PC-9 (cell line): Measurements from ENCODE around the gene SRC. TPM values are rescaled to one million over a fixed set of nuclear protein-coding genes. Genes with fewer than 3 reads are reported as not detected.

Experiments
- BruUV-seq: library from RNA; stranded (reverse); fragments of 400-500 nt; replicated peaks from 2 replicates; lab custom pipeline; 2021; lab: Mats Ljungman, UMichigan
- CTCF ChIA-PET: fragments of 300-600 bp; sonication (Branson Sonifier 250); formaldehyde crosslinking; loops from one replicate; lab custom pipeline; 2022; ENCODE audit warnings: antibody characterized with exemption; lab: Charles Lee
- POLR2A ChIA-PET: fragments of 300-600 bp; sonication (Branson Sonifier 250); formaldehyde crosslinking; loops from one replicate; lab custom pipeline; 2022; ENCODE audit warnings: antibody characterized with exemption; ENCODE audit not compliant: unreplicated experiment; lab: Charles Lee
- DNase-seq, 2 experiments: peaks; one replicate each; pipeline versions ENCODE4 v3.0.0 to v3.0.0-alpha.2; 2015 to 2022; ENCODE audit warnings: mixed read lengths in 1 of 2
- H2AFZ ChIP-seq: fragments of 200-600 bp; sonication (generic); 2 replicates; pipeline ENCODE4 v1.8.1; 2017; ENCODE audit warnings: antibody characterized with exemption
- H3F3A ChIP-seq: fragments of 200-600 bp; sonication (generic); 2 replicates; pipeline ENCODE4 v1.8.1; 2017; ENCODE audit warnings: antibody characterized with exemption, mild to moderate bottlenecking, low read depth; ENCODE audit not compliant: insufficient read depth
- H3K27ac ChIP-seq: fragments of 200-600 bp; sonication (generic); 2 replicates; pipeline ENCODE4 v1.6.1; 2016; ENCODE audit warnings: mixed run types
- H3K27me3 ChIP-seq: fragments of 200-600 bp; sonication (generic); 2 replicates; pipeline ENCODE4 v1.6.1; 2016; ENCODE audit warnings: low read depth, mixed run types; ENCODE audit not compliant: insufficient read depth
- H3K36me3 ChIP-seq: fragments of 200-600 bp; sonication (generic); 2 replicates; pipeline ENCODE4 v1.6.1; 2016; ENCODE audit warnings: low read depth, mixed run types
- H3K4me1 ChIP-seq: fragments of 200-600 bp; sonication (generic); replicated peaks from 2 replicates; pipeline ENCODE4 v1.6.1; 2016; ENCODE audit warnings: mixed run types; ENCODE audit not compliant: insufficient read depth
- H3K4me2 ChIP-seq: fragments of 200-600 bp; sonication (generic); 2 replicates; pipeline ENCODE4 v1.6.1; 2017; ENCODE audit warnings: mixed run types
- H3K4me3 ChIP-seq: fragments of 200-600 bp; sonication (generic); 2 replicates; pipeline ENCODE4 v1.6.1; 2016; ENCODE audit warnings: mixed run types
- H3K79me2 ChIP-seq: fragments of 200-600 bp; sonication (generic); 2 replicates; pipeline ENCODE4 v1.6.1; 2017; ENCODE audit warnings: low read depth, mixed run types
- H3K9me2 ChIP-seq: fragments of 200-600 bp; sonication (generic); 2 replicates; pipeline ENCODE4 v1.8.1; 2017; ENCODE audit warnings: mild to moderate bottlenecking; ENCODE audit not compliant: insufficient read depth
- H3K9me3 ChIP-seq: fragments of 200-600 bp; sonication (generic); 2 replicates; pipeline ENCODE4 v1.8.1; 2016; ENCODE audit warnings: low read depth; ENCODE audit not compliant: insufficient read depth
- H4K20me1 ChIP-seq: fragments of 200-600 bp; sonication (generic); 2 replicates; pipeline ENCODE4 v1.8.1; 2017; ENCODE audit not compliant: insufficient read depth
- CTCF ChIP-seq: fragments of 200-600 bp; sonication (generic); conservative IDR thresholded peaks from 2 replicates; pipeline ENCODE4 v1.6.1; 2017; ENCODE audit warnings: mixed run types, antibody characterized with exemption, mild to moderate bottlenecking, moderate library complexity
- EZH2 ChIP-seq: fragments of 200-600 bp; sonication (generic); IDR thresholded peaks from 2 replicates; pipeline ENCODE4 v1.8.0; 2017; ENCODE audit warnings: antibody characterized with exemption, low read depth
- intact Hi-C: fragments of 100-400 bp; cut with micrococcal nuclease; formaldehyde crosslinking; loops from one replicate; pipeline ENCODE4 v1.10.0; 2022; ENCODE audit not compliant: unreplicated experiment
- total RNA-seq: library from RNA; stranded (reverse); gene quantifications from 2 replicates; pipeline ENCODE4 v1.2.3, GENCODE V29; 2021

The SRC gene
- total RNA-seq, 1 experiment from 2014 or later = 58.4 TPM

GRCh38 chr20:37378420-37378784 lies 32.5 kb downstream of the SRC start:
- DNase-seq = no peak
- Histone ChIP-seq H3K4me3 (no peak overlapping the region), H3K27ac (peak overlapping the region; percentile 60), H3K4me2 (no peak overlapping the region), H2AFZ (no peak overlapping the region), H3K36me3 (no peaks in the 10 kb centered on the region), H4K20me1 (no peaks in the 10 kb centered on the region), H3F3A (peaks cover 18% of the 10 kb centered on the region; the same call in 1 of the 2 replicates), H3K4me1 (peaks cover 21% of the 10 kb centered on the region), H3K9me2 (no peaks in the 10 kb centered on the region), H3K79me2 (no peaks in the 10 kb centered on the region), H3K9me3 (no peaks in the 10 kb centered on the region), H3K27me3 (no peaks in the 10 kb centered on the region)
- BruUV-seq = no TSS peak
- ChIA-PET CTCF (interaction anchor here (0.6 kb wide), 1 partner anchor 70 kb away, joined by 3 read pairs; no protein-coding TSS in a partner anchor), POLR2A (interaction anchor here (0.6 to 0.7 kb wide), 2 partner anchors 33 to 90 kb away, joined by 3 to 4 read pairs; no protein-coding TSS in a partner anchor)
- intact Hi-C loops = loop anchor here (2.0 kb wide), 1 partner anchor 90 kb away; the partner anchor contains the start of gene MANBAL
- TF ChIP-seq CTCF = no peak
- no peak for TF ChIP-seq EZH2

GRCh38 chr20:37378785-37379598 lies 33.1 kb downstream of the SRC start:
- H4K20me1 ChIP-seq = no peaks in the 10 kb centered on the region
- CTCF ChIA-PET = interaction anchor here (0.6 kb wide), 1 partner anchor 92 kb away, joined by 15 read pairs; no protein-coding TSS in a partner anchor
- POLR2A ChIA-PET = interaction anchor here (0.7 to 1.0 kb wide), 2 partner anchors 33 to 91 kb away, joined by 3 to 6 read pairs; partner anchors contain the start of gene SRC
- H2AFZ ChIP-seq = no peak overlapping the region
- no peak overlapping the region for H3K4me3 ChIP-seq
- no peak overlapping the region for H3K4me2 ChIP-seq
- H3K4me1 ChIP-seq = peaks cover 21% of the 10 kb centered on the region
- H3K27me3 ChIP-seq = no peaks in the 10 kb centered on the region
- TF ChIP-seq EZH2 (no peak), CTCF (no peak)
- DNase-seq = peak in 1 of 2 experiments; percentile 72
- H3K9me3 ChIP-seq = no peaks in the 10 kb centered on the region
- H3F3A ChIP-seq = peaks cover 20% of the 10 kb centered on the region; the same call in 1 of the 2 replicates
- H3K27ac ChIP-seq = peak overlapping the region; percentile 60
- intact Hi-C loops = loop anchor here (2.0 kb wide), 1 partner anchor 90 kb away; the partner anchor contains the start of gene MANBAL
- no peaks in the 10 kb centered on the region for H3K36me3 ChIP-seq
- H3K79me2 ChIP-seq = no peaks in the 10 kb centered on the region
- BruUV-seq = TSS peak; percentile 71
- no peaks in the 10 kb centered on the region for H3K9me2 ChIP-seq

- Histone ChIP-seq H3K4me1 (peaks cover 21% of the 10 kb centered on the region), H3K27me3 (no peaks in the 10 kb centered on the region), H3K27ac (peak overlapping the region; percentile 60; the same call in 1 of the 2 replicates), H3K9me2 (no peaks in the 10 kb centered on the region), H3K4me3 (no peak overlapping the region), H4K20me1 (0 out of 2 replicates have a peak, but pooled peaks cover 3% of the 10 kb centered on the region), H2AFZ (no peak overlapping the region), H3K9me3 (no peaks in the 10 kb centered on the region), H3F3A (peaks cover 20% of the 10 kb centered on the region; the same call in 1 of the 2 replicates), H3K4me2 (no peak overlapping the region), H3K79me2 (no peaks in the 10 kb centered on the region), H3K36me3 (no peaks in the 10 kb centered on the region)
- peak in 1 of 2 experiments; percentile 47 for DNase-seq
- intact Hi-C loops = loop anchor here (2.0 to 5.0 kb wide), 2 partner anchors 91 to 147 kb away; partner anchors contain the start of genes BLCAP and MANBAL
- TSS peak; percentile 35 for BruUV-seq
- TF ChIP-seq EZH2 = no peak
- ChIA-PET CTCF (interaction anchor here (0.6 to 0.7 kb wide), 3 partner anchors 94 to 1052 kb away, joined by 4 to 15 read pairs (median 5); no protein-coding TSS in a partner anchor), POLR2A (no interaction called here)
Observed at GRCh38 chr20:37379967-37380828, 34.3 kb downstream of the SRC start.
